ENCODE results near the gene RPH3AL. TPM values are rescaled to one million over a fixed set of nuclear protein-coding genes. Genes with fewer than 3 reads are reported as not detected.

RPH3AL gene
- total RNA-seq, 4 donors from 2014 or later = 24.3 to 90.5 (median 47.2) TPM

GRCh38 chr17:227946-228615 lies 124.5 kb downstream of the RPH3AL start:
- Histone ChIP-seq H3K4me3 (no peak overlapping the region), H3K27me3 (no peaks in the 10 kb centered on the region), H3K4me1 (peaks cover 0 to 2% (median under 1%) of the 10 kb centered on the region in 4 donors), H3K27ac (no peak overlapping the region), H3K36me3 (no peaks in the 10 kb centered on the region), H3K9me3 (no peaks in the 10 kb centered on the region)
- intact Hi-C loops (cut with DNase I; ENCODE audit: low total_unique reads) = no loop called here
- no peak for TF ChIP-seq POLR2AphosphoS5 (IDR thresholded peaks at IDR 0.05)
- TF ChIP-seq POLR2A (IDR thresholded peaks at IDR 0.05) = no peak
- TF ChIP-seq EP300 (IDR thresholded peaks at IDR 0.05; ENCODE audit: low read depth) = no peak
- TF ChIP-seq CTCF (IDR thresholded peaks at IDR 0.05) = no peak
- 82 to 100% methylated on average over 3 to 19 of the region's 19 CpGs for WGBS, 2 donors (ENCODE audit: low coverage in 1 of 2)
- DNase-seq = no peak
- in situ Hi-C loops (cut with MboI; ENCODE audit: low pct_ligation_motif_present in 1 of 4, low pct_unique_long_range_greater_than_20kb in 1 of 4, low sequenced_read_pairs in 3 of 4) = no loop called here

- in situ Hi-C loops (cut with MboI; ENCODE audit: low pct_ligation_motif_present in 1 of 4, low pct_unique_long_range_greater_than_20kb in 1 of 4, low sequenced_read_pairs in 3 of 4) (no loop called here), intact Hi-C loops (cut with DNase I; ENCODE audit: low total_unique reads) (no loop called here)
- Histone ChIP-seq H3K9me3 (no peaks in the 10 kb centered on the region), H3K36me3 (no peaks in the 10 kb centered on the region), H3K4me1 (no peaks in the 10 kb centered on the region), H3K27ac (no peak overlapping the region), H3K27me3 (no peaks in the 10 kb centered on the region), H3K4me3 (no peak overlapping the region)
- WGBS, 2 donors (ENCODE audit: low coverage in 1 of 2) = 73% methylated on average over 13 of the region's 15 CpGs; no CpG with 5 or more reads in 1 of the 2 donors
- no peak for DNase-seq
- TF ChIP-seq CTCF (IDR thresholded peaks at IDR 0.05) (no peak), EP300 (IDR thresholded peaks at IDR 0.05; ENCODE audit: low read depth) (no peak), POLR2A (IDR thresholded peaks at IDR 0.05) (no peak), POLR2AphosphoS5 (IDR thresholded peaks at IDR 0.05) (no peak)
Measured at GRCh38 chr17:227078-227945, 125.3 kb downstream of the RPH3AL start.

GRCh38 chr17:226108-227077 lies 126.2 kb downstream of the RPH3AL start:
- intact Hi-C loops (cut with DNase I; ENCODE audit: low total_unique reads) (no loop called here), in situ Hi-C loops (cut with MboI; ENCODE audit: low pct_ligation_motif_present in 1 of 4, low pct_unique_long_range_greater_than_20kb in 1 of 4, low sequenced_read_pairs in 3 of 4) (no loop called here)
- no peaks in the 10 kb centered on the region for H3K36me3 ChIP-seq
- no peaks in the 10 kb centered on the region for H3K27me3 ChIP-seq
- 85 to 100% methylated on average over 2 to 22 of the region's 24 CpGs for WGBS, 2 donors (ENCODE audit: low coverage in 1 of 2)
- no peak for DNase-seq
- no peak overlapping the region for H3K4me3 ChIP-seq
- TF ChIP-seq CTCF (IDR thresholded peaks at IDR 0.05) (no peak), EP300 (IDR thresholded peaks at IDR 0.05; ENCODE audit: low read depth) (no peak), POLR2A (IDR thresholded peaks at IDR 0.05) (no peak), POLR2AphosphoS5 (IDR thresholded peaks at IDR 0.05) (no peak)
- no peak overlapping the region for H3K27ac ChIP-seq
- H3K4me1 ChIP-seq = no peaks in the 10 kb centered on the region
- no peaks in the 10 kb centered on the region for H3K9me3 ChIP-seq

Measured in transverse colon (tissue), 4 donors.